Measurements from ENCODE around the gene SSH2.

Gene SSH2

GRCh38 chr17:29826114-29826692, 103.8 kb downstream of the SSH2 start:
- H3K27ac ChIP-seq (ENCODE audit: insufficient read depth, low read length, poor library complexity, severe bottlenecking): no peak overlapping the region
- H3K4me1 ChIP-seq (ENCODE audit: control insufficient read depth, insufficient read depth, low read length, poor library complexity, severe bottlenecking): no peaks in the 10 kb centered on the region
- no peaks in the 10 kb centered on the region for H3K9me3 ChIP-seq (ENCODE audit: control insufficient read depth, low read length)
- H3K36me3 ChIP-seq (ENCODE audit: control insufficient read depth, insufficient read depth, low read length): no peaks in the 10 kb centered on the region
- DNase-seq: no peak
- no peak overlapping the region for H3K4me3 ChIP-seq (ENCODE audit: insufficient read depth, low read depth, low read length, poor library complexity, severe bottlenecking)
- H3K27me3 ChIP-seq (replicated peaks; ENCODE audit: control insufficient read depth, insufficient read depth, low read length, poor library complexity, severe bottlenecking): no peaks in the 10 kb centered on the region

GRCh38 chr17:29825604-29826003, 104.4 kb downstream of the SSH2 start:
- H3K4me1 ChIP-seq (ENCODE audit: control insufficient read depth, insufficient read depth, low read length, poor library complexity, severe bottlenecking): no peaks in the 10 kb centered on the region
- H3K27ac ChIP-seq (ENCODE audit: insufficient read depth, low read length, poor library complexity, severe bottlenecking): no peak overlapping the region
- no peaks in the 10 kb centered on the region for H3K27me3 ChIP-seq (replicated peaks; ENCODE audit: control insufficient read depth, insufficient read depth, low read length, poor library complexity, severe bottlenecking)
- no peak for DNase-seq
- no peaks in the 10 kb centered on the region for H3K9me3 ChIP-seq (ENCODE audit: control insufficient read depth, low read length)
- no peak overlapping the region for H3K4me3 ChIP-seq (ENCODE audit: insufficient read depth, low read depth, low read length, poor library complexity, severe bottlenecking)
- no peaks in the 10 kb centered on the region for H3K36me3 ChIP-seq (ENCODE audit: control insufficient read depth, insufficient read depth, low read length)

GRCh38 chr17:29821897-29822296, 108.1 kb downstream of the SSH2 start:
- H3K9me3 ChIP-seq (ENCODE audit: control insufficient read depth, low read length): no peaks in the 10 kb centered on the region
- no peak for DNase-seq
- no peaks in the 10 kb centered on the region for H3K36me3 ChIP-seq (ENCODE audit: control insufficient read depth, insufficient read depth, low read length)
- no peak overlapping the region for H3K4me3 ChIP-seq (ENCODE audit: insufficient read depth, low read depth, low read length, poor library complexity, severe bottlenecking)
- H3K4me1 ChIP-seq (ENCODE audit: control insufficient read depth, insufficient read depth, low read length, poor library complexity, severe bottlenecking): no peaks in the 10 kb centered on the region
- no peaks in the 10 kb centered on the region for H3K27me3 ChIP-seq (replicated peaks; ENCODE audit: control insufficient read depth, insufficient read depth, low read length, poor library complexity, severe bottlenecking)
- H3K27ac ChIP-seq (ENCODE audit: insufficient read depth, low read length, poor library complexity, severe bottlenecking): no peak overlapping the region

- no peak for DNase-seq
- no peaks in the 10 kb centered on the region for H3K9me3 ChIP-seq (ENCODE audit: control insufficient read depth, low read length)
- H3K4me1 ChIP-seq (ENCODE audit: control insufficient read depth, insufficient read depth, low read length, poor library complexity, severe bottlenecking): no peaks in the 10 kb centered on the region
- no peak overlapping the region for H3K27ac ChIP-seq (ENCODE audit: insufficient read depth, low read length, poor library complexity, severe bottlenecking)
- no peaks in the 10 kb centered on the region for H3K36me3 ChIP-seq (ENCODE audit: control insufficient read depth, insufficient read depth, low read length)
- no peaks in the 10 kb centered on the region for H3K27me3 ChIP-seq (replicated peaks; ENCODE audit: control insufficient read depth, insufficient read depth, low read length, poor library complexity, severe bottlenecking)
- no peak overlapping the region for H3K4me3 ChIP-seq (ENCODE audit: insufficient read depth, low read depth, low read length, poor library complexity, severe bottlenecking)
Measured at GRCh38 chr17:29820425-29820824, 109.6 kb downstream of the SSH2 start.

- Histone ChIP-seq H3K4me3 (ENCODE audit: insufficient read depth, low read depth, low read length, poor library complexity, severe bottlenecking) (no peak overlapping the region), H3K36me3 (ENCODE audit: control insufficient read depth, insufficient read depth, low read length) (no peaks in the 10 kb centered on the region), H3K9me3 (ENCODE audit: control insufficient read depth, low read length) (no peaks in the 10 kb centered on the region), H3K27ac (ENCODE audit: insufficient read depth, low read length, poor library complexity, severe bottlenecking) (no peak overlapping the region), H3K4me1 (ENCODE audit: control insufficient read depth, insufficient read depth, low read length, poor library complexity, severe bottlenecking) (peaks cover 4% of the 10 kb centered on the region), H3K27me3 (replicated peaks; ENCODE audit: control insufficient read depth, insufficient read depth, low read length, poor library complexity, severe bottlenecking) (no peaks in the 10 kb centered on the region)
- DNase-seq: peak; percentile 35 to 51 (median 42)
Measured at GRCh38 chr17:29807520-29808361, 122.3 kb downstream of the SSH2 start.

- H3K4me1 ChIP-seq (ENCODE audit: control insufficient read depth, insufficient read depth, low read length, poor library complexity, severe bottlenecking): no peaks in the 10 kb centered on the region
Measured at GRCh38 chr17:29802246-29802645, 127.8 kb downstream of the SSH2 start.

GRCh38 chr17:29800457-29800856, 129.6 kb downstream of the SSH2 start:
- DNase-seq: no peak
- H3K27me3 ChIP-seq (replicated peaks; ENCODE audit: control insufficient read depth, insufficient read depth, low read length, poor library complexity, severe bottlenecking): no peaks in the 10 kb centered on the region
- H3K9me3 ChIP-seq (ENCODE audit: control insufficient read depth, low read length): no peaks in the 10 kb centered on the region
- no peak overlapping the region for H3K27ac ChIP-seq (ENCODE audit: insufficient read depth, low read length, poor library complexity, severe bottlenecking)
- no peaks in the 10 kb centered on the region for H3K36me3 ChIP-seq (ENCODE audit: control insufficient read depth, insufficient read depth, low read length)
- no peaks in the 10 kb centered on the region for H3K4me1 ChIP-seq (ENCODE audit: control insufficient read depth, insufficient read depth, low read length, poor library complexity, severe bottlenecking)
- H3K4me3 ChIP-seq (ENCODE audit: insufficient read depth, low read depth, low read length, poor library complexity, severe bottlenecking): no peak overlapping the region

More at GRCh38 chr17:29802246-29802645, 127.8 kb downstream of the SSH2 start:
- Histone ChIP-seq H3K9me3 (ENCODE audit: control insufficient read depth, low read length) (no peaks in the 10 kb centered on the region), H3K36me3 (ENCODE audit: control insufficient read depth, insufficient read depth, low read length) (no peaks in the 10 kb centered on the region), H3K27me3 (replicated peaks; ENCODE audit: control insufficient read depth, insufficient read depth, low read length, poor library complexity, severe bottlenecking) (no peaks in the 10 kb centered on the region), H3K4me3 (ENCODE audit: insufficient read depth, low read depth, low read length, poor library complexity, severe bottlenecking) (no peak overlapping the region), H3K27ac (ENCODE audit: insufficient read depth, low read length, poor library complexity, severe bottlenecking) (no peak overlapping the region)
- no peak for DNase-seq

- Histone ChIP-seq H3K9me3 (ENCODE audit: control insufficient read depth, low read length) (no peaks in the 10 kb centered on the region), H3K36me3 (ENCODE audit: control insufficient read depth, insufficient read depth, low read length) (no peaks in the 10 kb centered on the region), H3K4me3 (ENCODE audit: insufficient read depth, low read depth, low read length, poor library complexity, severe bottlenecking) (no peak overlapping the region), H3K4me1 (ENCODE audit: control insufficient read depth, insufficient read depth, low read length, poor library complexity, severe bottlenecking) (no peaks in the 10 kb centered on the region), H3K27ac (ENCODE audit: insufficient read depth, low read length, poor library complexity, severe bottlenecking) (no peak overlapping the region), H3K27me3 (replicated peaks; ENCODE audit: control insufficient read depth, insufficient read depth, low read length, poor library complexity, severe bottlenecking) (no peaks in the 10 kb centered on the region)
- no peak for DNase-seq
Measured at GRCh38 chr17:29796652-29797051, 133.4 kb downstream of the SSH2 start.

GRCh38 chr17:29793501-29793900, 136.5 kb downstream of the SSH2 start:
- Histone ChIP-seq H3K27me3 (replicated peaks; ENCODE audit: control insufficient read depth, insufficient read depth, low read length, poor library complexity, severe bottlenecking) (no peaks in the 10 kb centered on the region), H3K4me3 (ENCODE audit: insufficient read depth, low read depth, low read length, poor library complexity, severe bottlenecking) (no peak overlapping the region), H3K36me3 (ENCODE audit: control insufficient read depth, insufficient read depth, low read length) (no peaks in the 10 kb centered on the region), H3K27ac (ENCODE audit: insufficient read depth, low read length, poor library complexity, severe bottlenecking) (no peak overlapping the region), H3K9me3 (ENCODE audit: control insufficient read depth, low read length) (no peaks in the 10 kb centered on the region), H3K4me1 (ENCODE audit: control insufficient read depth, insufficient read depth, low read length, poor library complexity, severe bottlenecking) (no peaks in the 10 kb centered on the region)
- DNase-seq: no peak

- no peak for DNase-seq
- H3K4me1 ChIP-seq (ENCODE audit: control insufficient read depth, insufficient read depth, low read length, poor library complexity, severe bottlenecking): no peaks in the 10 kb centered on the region
- H3K27ac ChIP-seq (ENCODE audit: insufficient read depth, low read length, poor library complexity, severe bottlenecking): no peak overlapping the region
Measured at GRCh38 chr17:29791336-29792080, 138.5 kb downstream of the SSH2 start.

More at GRCh38 chr17:29791336-29792080, 138.5 kb downstream of the SSH2 start:
- Histone ChIP-seq H3K4me3 (ENCODE audit: insufficient read depth, low read depth, low read length, poor library complexity, severe bottlenecking) (no peak overlapping the region), H3K9me3 (ENCODE audit: control insufficient read depth, low read length) (no peaks in the 10 kb centered on the region), H3K27me3 (replicated peaks; ENCODE audit: control insufficient read depth, insufficient read depth, low read length, poor library complexity, severe bottlenecking) (no peaks in the 10 kb centered on the region), H3K36me3 (ENCODE audit: control insufficient read depth, insufficient read depth, low read length) (no peaks in the 10 kb centered on the region)
